SK-N-SH (cell line): ENCODE data around the gene RP9. TPM values are rescaled to one million over a fixed set of nuclear protein-coding genes. Genes with fewer than 3 reads are reported as not detected.

Experiments
- CTCF ChIA-PET: fragments of 300-600, 350-600 bp; formaldehyde crosslinking; extraction: SDS; loops from one replicate; lab custom pipeline; 2021; lab: Yijun Ruan, JAX
- POLR2A ChIA-PET: fragments of 350-600 bp; sonication (Branson Sonifier 250); formaldehyde crosslinking; extraction: SDS; loops from one replicate; lab custom pipeline; 2020; ENCODE audit warnings: antibody characterized with exemption, inconsistent platforms; lab: Yijun Ruan, JAX
- DNase-seq: peaks from one replicate; pipeline ENCODE4 v3.0.0; 2012
- H2AFZ ChIP-seq: fragments of 200-600 bp; sonication (generic); 2 replicates; pipeline ENCODE4 v1.8.1; 2016; ENCODE audit warnings: antibody characterized with exemption, mild to moderate bottlenecking, low read depth
- H3F3A ChIP-seq: fragments of 200-600 bp; sonication (generic); replicated peaks from 2 replicates; pipeline ENCODE3; 2016; ENCODE audit warnings: antibody characterized with exemption, mild to moderate bottlenecking; ENCODE audit not compliant: insufficient read depth
- H3K27ac ChIP-seq, 2 experiments: fragments of 200-500 bp in 1 of 2; fragments of 200-600 bp in 1 of 2; sonication (Bioruptor generic) in 1 of 2; sonication (generic), shearing (Covaris generic) in 1 of 2; 2 replicates each; pipeline versions ENCODE4 v1.5.1 to v1.6.1; 2014 to 2016; ENCODE audit warnings: low read depth in 2 of 2, inconsistent platforms in 1 of 2, low read length in 1 of 2, mild to moderate bottlenecking in 1 of 2, mixed read lengths in 1 of 2
- H3K27me3 ChIP-seq: fragments of 200-600 bp; sonication (generic), shearing (Covaris generic); 2 replicates; pipeline ENCODE4 v1.6.1; 2016; ENCODE audit warnings: mixed run types; ENCODE audit not compliant: insufficient read depth
- H3K36me3 ChIP-seq, 2 experiments: fragments of 200-500 bp in 1 of 2; fragments of 200-600 bp in 1 of 2; sonication (Bioruptor generic) in 1 of 2; sonication (generic) in 1 of 2; replicated peaks in 1 of 2; 2 replicates each; pipeline versions ENCODE3 to v1.5.1; 2014 to 2016; ENCODE audit warnings: low read length in 1 of 2, mild to moderate bottlenecking in 1 of 2; ENCODE audit not compliant: insufficient read depth in 2 of 2, control insufficient read depth in 1 of 2
- H3K4me1 ChIP-seq, 2 experiments: fragments of 200-500 bp in 1 of 2; fragments of 200-600 bp in 1 of 2; sonication (Bioruptor generic) in 1 of 2; sonication (generic), shearing (Covaris generic) in 1 of 2; 2 replicates each; pipeline versions ENCODE4 v1.5.1 to v1.6.1; 2014 to 2016; ENCODE audit warnings: low read depth in 1 of 2, low read length in 1 of 2, mixed run types in 1 of 2; ENCODE audit not compliant: insufficient read depth in 2 of 2, control insufficient read depth in 1 of 2
- H3K4me2 ChIP-seq: fragments of 200-600 bp; sonication (generic), shearing (Covaris generic); 2 replicates; pipeline ENCODE4 v1.6.1; 2017; ENCODE audit warnings: mixed run types
- H3K4me3 ChIP-seq, 2 experiments: fragments of 200-500 bp in 1 of 2; fragments of 200-600 bp in 1 of 2; sonication (Bioruptor generic) in 1 of 2; sonication (generic), shearing (Covaris generic) in 1 of 2; 2 replicates each; pipeline versions ENCODE4 v1.5.1 to v1.8.1; 2014 to 2016; ENCODE audit warnings: low read depth in 2 of 2, inconsistent platforms in 1 of 2, low read length in 1 of 2, mild to moderate bottlenecking in 1 of 2, mixed read lengths in 1 of 2, moderate library complexity in 1 of 2
- H3K79me2 ChIP-seq: fragments of 200-600 bp; sonication (generic); 2 replicates; pipeline ENCODE4 v1.8.1; 2017; ENCODE audit warnings: mild to moderate bottlenecking; ENCODE audit not compliant: insufficient read depth
- H3K9ac ChIP-seq: fragments of 200-600 bp; sonication (generic); 2 replicates; pipeline ENCODE4 v1.6.1; 2017; ENCODE audit warnings: mixed run types
- H3K9me2 ChIP-seq: fragments of 200-600 bp; sonication (generic); 2 replicates; pipeline ENCODE4 v1.6.1; 2017; ENCODE audit warnings: mixed run types
- H3K9me3 ChIP-seq: fragments of 200-600 bp; sonication (generic); 2 replicates; pipeline ENCODE4 v1.6.1; 2017; ENCODE audit warnings: mixed run types, mild to moderate bottlenecking, moderate library complexity
- H4K20me1 ChIP-seq: fragments of 200-600 bp; sonication (generic); 2 replicates; pipeline ENCODE4 v1.6.1; 2017; ENCODE audit warnings: mild to moderate bottlenecking, mixed run types; ENCODE audit not compliant: insufficient read depth
- FOSL2 ChIP-seq: IDR thresholded peaks from 2 replicates; pipeline ENCODE4 v1.4.0; 2012; ENCODE audit warnings: low read depth, mild to moderate bottlenecking, moderate library complexity, borderline replicate concordance
- GATA2 ChIP-seq: sonication (generic); formaldehyde crosslinking; IDR thresholded peaks from 2 replicates; pipeline ENCODE4 v1.5.0; 2020; ENCODE audit warnings: mild to moderate bottlenecking, missing genetic modification reagents
- RCOR1 ChIP-seq: fragments of 150-350 bp; IDR thresholded peaks from 2 replicates; pipeline ENCODE4 v1.6.1; 2017; ENCODE audit warnings: antibody characterized with exemption, low read length
- RFX5 ChIP-seq: IDR thresholded peaks from 2 replicates; pipeline ENCODE4 v1.6.1; 2012; ENCODE audit warnings: mild to moderate bottlenecking, improper control_type of control experiment, low read length
- SMC3 ChIP-seq: IDR thresholded peaks from 2 replicates; pipeline ENCODE4 v1.6.1; 2012; ENCODE audit warnings: low read depth, low read length, improper control_type of control experiment
- WGBS: methylation state at CpG from one replicate; pipeline ENCODE4 v1.1.6; 2017; ENCODE audit warnings: low lambda C conversion rate; 5-methylcytosine and 5-hydroxymethylcytosine counted together
- polyA plus RNA-seq, 3 experiments: library from polyadenylated mRNA; depleted of rRNA; stranded (reverse); fragments of >200 nt; gene quantifications; 2 replicates each; pipeline ENCODE4 v1.2.3, GENCODE V29; 2012
- TF ChIP-seq, protein P1 (sequence below): IDR thresholded peaks from 2 replicates; pipeline ENCODE4 v1.6.1; 2012; ENCODE audit warnings: mild to moderate bottlenecking, low read depth, low read length, moderate library complexity

RP9 gene
- polyA plus RNA-seq, 1 of the 3 experiments (the other 2 are of a cell fraction), result 31.6 TPM

DNA sequence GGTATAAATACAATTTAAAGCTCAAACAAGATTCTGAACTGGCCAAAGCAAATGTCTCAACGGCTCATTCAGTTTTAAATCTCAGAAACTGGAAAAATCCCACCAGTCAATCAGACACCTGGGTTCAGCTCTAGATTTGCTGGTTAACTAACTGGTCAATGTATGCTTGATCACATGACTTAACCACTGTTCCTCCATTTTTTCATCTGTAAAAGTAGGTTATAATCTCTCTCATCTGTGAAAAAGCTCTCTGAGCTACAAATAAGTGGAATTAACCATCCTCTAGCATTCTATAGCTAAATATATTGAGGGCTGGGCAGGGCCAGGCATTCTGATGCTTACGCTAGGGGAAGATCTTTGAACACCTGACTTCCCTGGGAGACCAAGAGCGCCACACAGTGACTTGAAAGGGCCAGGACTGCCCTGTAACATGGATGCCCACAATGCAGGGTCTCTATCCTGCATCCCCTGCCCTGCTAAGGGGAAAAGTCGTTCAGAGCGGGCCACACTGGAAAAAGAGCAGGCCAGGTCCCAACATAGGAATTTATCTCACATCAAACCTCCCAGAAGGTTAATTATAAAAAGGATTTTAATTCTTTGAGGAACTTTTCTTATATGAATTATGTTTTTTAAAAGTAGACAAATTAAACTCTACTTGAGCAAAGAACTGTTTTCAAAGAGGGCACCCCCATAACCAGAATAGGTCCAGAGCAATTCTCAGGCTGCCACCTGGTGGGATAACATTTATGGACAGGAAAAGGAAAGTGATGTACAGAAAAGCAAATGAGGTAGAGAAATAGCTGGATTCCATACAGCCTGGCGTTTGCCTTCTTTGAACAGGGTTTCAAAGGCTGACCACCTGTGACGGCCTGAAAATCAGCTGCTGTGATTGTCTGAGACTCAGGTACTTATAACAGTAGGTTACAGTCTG lies 1.8 kb downstream of the RP9 start (continued):
- TF ChIP-seq, protein P1, sequence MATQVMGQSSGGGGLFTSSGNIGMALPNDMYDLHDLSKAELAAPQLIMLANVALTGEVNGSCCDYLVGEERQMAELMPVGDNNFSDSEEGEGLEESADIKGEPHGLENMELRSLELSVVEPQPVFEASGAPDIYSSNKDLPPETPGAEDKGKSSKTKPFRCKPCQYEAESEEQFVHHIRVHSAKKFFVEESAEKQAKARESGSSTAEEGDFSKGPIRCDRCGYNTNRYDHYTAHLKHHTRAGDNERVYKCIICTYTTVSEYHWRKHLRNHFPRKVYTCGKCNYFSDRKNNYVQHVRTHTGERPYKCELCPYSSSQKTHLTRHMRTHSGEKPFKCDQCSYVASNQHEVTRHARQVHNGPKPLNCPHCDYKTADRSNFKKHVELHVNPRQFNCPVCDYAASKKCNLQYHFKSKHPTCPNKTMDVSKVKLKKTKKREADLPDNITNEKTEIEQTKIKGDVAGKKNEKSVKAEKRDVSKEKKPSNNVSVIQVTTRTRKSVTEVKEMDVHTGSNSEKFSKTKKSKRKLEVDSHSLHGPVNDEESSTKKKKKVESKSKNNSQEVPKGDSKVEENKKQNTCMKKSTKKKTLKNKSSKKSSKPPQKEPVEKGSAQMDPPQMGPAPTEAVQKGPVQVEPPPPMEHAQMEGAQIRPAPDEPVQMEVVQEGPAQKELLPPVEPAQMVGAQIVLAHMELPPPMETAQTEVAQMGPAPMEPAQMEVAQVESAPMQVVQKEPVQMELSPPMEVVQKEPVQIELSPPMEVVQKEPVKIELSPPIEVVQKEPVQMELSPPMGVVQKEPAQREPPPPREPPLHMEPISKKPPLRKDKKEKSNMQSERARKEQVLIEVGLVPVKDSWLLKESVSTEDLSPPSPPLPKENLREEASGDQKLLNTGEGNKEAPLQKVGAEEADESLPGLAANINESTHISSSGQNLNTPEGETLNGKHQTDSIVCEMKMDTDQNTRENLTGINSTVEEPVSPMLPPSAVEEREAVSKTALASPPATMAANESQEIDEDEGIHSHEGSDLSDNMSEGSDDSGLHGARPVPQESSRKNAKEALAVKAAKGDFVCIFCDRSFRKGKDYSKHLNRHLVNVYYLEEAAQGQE, result no peak
- no peak for TF ChIP-seq FOSL2

DNA sequence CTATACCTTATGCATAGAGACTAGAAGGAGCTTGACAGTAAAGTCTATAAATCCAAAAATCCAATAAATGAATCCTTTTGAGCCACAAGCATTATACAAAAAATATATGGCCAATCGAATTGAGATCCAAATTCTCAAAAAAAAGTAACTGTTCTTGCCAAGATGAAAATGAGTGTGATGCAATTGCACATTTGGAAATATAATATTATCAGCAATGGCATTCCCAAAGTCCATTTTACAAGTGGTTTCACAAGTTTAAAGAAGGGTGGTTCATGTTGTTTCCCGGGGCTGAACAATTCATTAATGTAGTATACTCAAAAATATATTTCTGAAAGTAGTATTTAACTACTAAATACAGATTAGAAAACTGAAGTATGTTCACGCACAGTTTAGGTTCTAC lies 7.3 kb downstream of the RP9 start:
- H3K4me2 ChIP-seq, result no peak overlapping the region
- no peak overlapping the region for H3K9ac ChIP-seq
- peaks cover 52 to 55% of the 10 kb centered on the region in 2 experiments for H3K36me3 ChIP-seq
- CTCF ChIA-PET, result interaction anchor here (0.7 to 1.3 kb wide), 4 partner anchors 8 to 337 kb away, joined by 3 to 4 read pairs (median 4); no protein-coding TSS in a partner anchor
- no peak overlapping the region for H2AFZ ChIP-seq
- peaks cover 65% of the 10 kb centered on the region for H3K79me2 ChIP-seq
- no peaks in the 10 kb centered on the region for H3K27me3 ChIP-seq
- no peak overlapping the region for H3K4me3 ChIP-seq
- H4K20me1 ChIP-seq, result peaks cover 33% of the 10 kb centered on the region
- no peak overlapping the region for H3K27ac ChIP-seq
- no peaks in the 10 kb centered on the region for H3K9me2 ChIP-seq
- H3K4me1 ChIP-seq, result peaks cover 0 to 3% of the 10 kb centered on the region in 2 experiments; a peak in 1 of 4 replicates
- POLR2A ChIA-PET, result no interaction called here
- no peaks in the 10 kb centered on the region for H3F3A ChIP-seq
- TF ChIP-seq, protein P1, result no peak
- TF ChIP-seq RCOR1, result no peak
- DNase-seq, result no peak
- WGBS, result 87% methylated on average over 3 of the region's 3 CpGs
- H3K9me3 ChIP-seq, result no peaks in the 10 kb centered on the region

DNA sequence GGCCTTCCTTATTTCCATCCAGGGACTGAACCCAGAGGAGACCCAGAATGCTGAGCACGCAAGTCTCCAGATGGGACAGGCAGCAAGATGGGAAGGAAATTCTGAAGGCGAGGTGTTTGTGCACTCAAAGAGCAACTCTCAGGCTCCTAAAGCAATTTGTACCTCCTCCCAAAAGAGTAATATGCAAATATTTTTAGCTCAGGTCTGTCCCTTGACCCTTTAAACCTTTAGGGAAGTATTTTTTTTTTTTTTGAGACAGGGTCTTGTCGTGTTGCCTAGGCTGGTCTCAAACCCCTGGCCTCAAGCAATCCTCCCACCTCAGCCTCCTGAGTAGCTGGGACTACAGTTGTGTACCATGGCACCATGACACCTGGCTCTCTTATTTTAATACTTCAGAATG lies 8.4 kb downstream of the RP9 start:
- H3K9ac ChIP-seq, result no peak overlapping the region
- peaks cover 54% of the 10 kb centered on the region for H3K79me2 ChIP-seq
- H4K20me1 ChIP-seq, result peaks cover 22% of the 10 kb centered on the region; the same call in 1 of the 2 replicates
- no peak overlapping the region for H3K4me2 ChIP-seq
- H3K9me3 ChIP-seq, result no peaks in the 10 kb centered on the region
- TF ChIP-seq SMC3 (no peak), RFX5 (no peak), GATA2 (CRISPR knock-in tag) (no peak)
- TF ChIP-seq, all 33 proteins: peak for 0
- Histone ChIP-seq H3K27ac (no peak overlapping the region), H3K4me3 (no peak overlapping the region), H3K9me2 (no peaks in the 10 kb centered on the region), H3K36me3 (peaks cover 63 to 66% of the 10 kb centered on the region in 2 experiments), H2AFZ (no peak overlapping the region), H3K27me3 (no peaks in the 10 kb centered on the region), H3F3A (no peaks in the 10 kb centered on the region), H3K4me1 (peaks cover 0 to 3% of the 10 kb centered on the region in 2 experiments; a peak in 1 of 4 replicates)
- no peak for DNase-seq
- WGBS, result 88% methylated on average over 3 of the region's 3 CpGs
- ChIA-PET CTCF (interaction anchor here (0.6 to 2.4 kb wide), 4 partner anchors 8 to 459 kb away, joined by 3 to 19 read pairs (median 4); partner anchors contain the start of gene RP9), POLR2A (no interaction called here)
